ENCODE data around the gene PAXX. TPM values are rescaled to one million over a fixed set of nuclear protein-coding genes. Genes with fewer than 3 reads are reported as not detected.

The PAXX gene
- total RNA-seq, 1 donor from 2014 or later = 34.4 TPM

- H3K4me1 Mint-ChIP-seq (ENCODE audit: low read depth) = peaks cover 4% of the 10 kb centered on the region
- H3K36me3 Mint-ChIP-seq (ENCODE audit: low read depth) = no peaks in the 10 kb centered on the region
- DNase-seq (ENCODE audit: low spot score) = no peak
- no peak for TF ChIP-seq CTCF (IDR thresholded peaks at IDR 0.05)
- H3K27me3 Mint-ChIP-seq (ENCODE audit: low read depth) = peaks cover 3% of the 10 kb centered on the region
- no peaks in the 10 kb centered on the region for H3K9me3 Mint-ChIP-seq (ENCODE audit: low read depth)
- H3K4me3 Mint-ChIP-seq (ENCODE audit: unreplicated experiment) = no peak overlapping the region
- H3K27ac Mint-ChIP-seq (ENCODE audit: unreplicated experiment) = no peak overlapping the region
These were observed 28.5 kb upstream of the PAXX start for GRCh38 chr9:136963751-136964150.

- no peak for DNase-seq (ENCODE audit: low spot score)
- Mint-ChIP-seq H3K36me3 (ENCODE audit: low read depth) (no peaks in the 10 kb centered on the region), H3K27me3 (ENCODE audit: low read depth) (peaks cover 3% of the 10 kb centered on the region), H3K9me3 (ENCODE audit: low read depth) (no peaks in the 10 kb centered on the region), H3K4me1 (ENCODE audit: low read depth) (peaks cover 4% of the 10 kb centered on the region), H3K4me3 (ENCODE audit: unreplicated experiment) (no peak overlapping the region), H3K27ac (ENCODE audit: unreplicated experiment) (no peak overlapping the region)
- TF ChIP-seq CTCF (IDR thresholded peaks at IDR 0.05) = no peak
These were observed 28.0 kb upstream of the PAXX start for GRCh38 chr9:136964171-136964689.

GRCh38 chr9:136964833-136965422, 27.3 kb upstream of the PAXX start:
- Mint-ChIP-seq H3K9me3 (ENCODE audit: low read depth) (no peaks in the 10 kb centered on the region), H3K4me1 (ENCODE audit: low read depth) (peaks cover 4% of the 10 kb centered on the region), H3K27ac (ENCODE audit: unreplicated experiment) (no peak overlapping the region)

GRCh38 chr9:136965771-136966484, 26.3 kb upstream of the PAXX start:
- Mint-ChIP-seq H3K36me3 (ENCODE audit: low read depth) (no peaks in the 10 kb centered on the region), H3K9me3 (ENCODE audit: low read depth) (no peaks in the 10 kb centered on the region), H3K4me1 (ENCODE audit: low read depth) (peaks cover 4% of the 10 kb centered on the region), H3K27me3 (ENCODE audit: low read depth) (peaks cover 3% of the 10 kb centered on the region), H3K4me3 (ENCODE audit: unreplicated experiment) (no peak overlapping the region), H3K27ac (ENCODE audit: unreplicated experiment) (no peak overlapping the region)
- DNase-seq (ENCODE audit: low spot score) = no peak
- TF ChIP-seq CTCF (IDR thresholded peaks at IDR 0.05) = no peak

More at GRCh38 chr9:136964833-136965422, 27.3 kb upstream of the PAXX start:
- DNase-seq (ENCODE audit: low spot score) = no peak
- peaks cover 3% of the 10 kb centered on the region for H3K27me3 Mint-ChIP-seq (ENCODE audit: low read depth)
- no peaks in the 10 kb centered on the region for H3K36me3 Mint-ChIP-seq (ENCODE audit: low read depth)
- H3K4me3 Mint-ChIP-seq (ENCODE audit: unreplicated experiment) = no peak overlapping the region
- no peak for TF ChIP-seq CTCF (IDR thresholded peaks at IDR 0.05)

- DNase-seq (ENCODE audit: low spot score) = no peak
- no peak overlapping the region for H3K4me3 Mint-ChIP-seq (ENCODE audit: unreplicated experiment)
- no peak for TF ChIP-seq CTCF (IDR thresholded peaks at IDR 0.05)
- peaks cover 3% of the 10 kb centered on the region for H3K27me3 Mint-ChIP-seq (ENCODE audit: low read depth)
- H3K9me3 Mint-ChIP-seq (ENCODE audit: low read depth) = no peaks in the 10 kb centered on the region
- H3K36me3 Mint-ChIP-seq (ENCODE audit: low read depth) = no peaks in the 10 kb centered on the region
- no peak overlapping the region for H3K27ac Mint-ChIP-seq (ENCODE audit: unreplicated experiment)
- H3K4me1 Mint-ChIP-seq (ENCODE audit: low read depth) = peaks cover 4% of the 10 kb centered on the region
These were observed 23.7 kb upstream of the PAXX start for GRCh38 chr9:136968333-136969127.
